NB4 (cell line): ENCODE data around the gene SMIM7.

Experiments
- MYC ChIP-seq: IDR thresholded peaks from 2 replicates; pipeline ENCODE4 v1.6.1; 2011; ENCODE audit warnings: low read depth, low read length
- TF ChIP-seq, protein P1 (sequence below): IDR thresholded peaks from 2 replicates; pipeline ENCODE4 v1.6.1; 2011; ENCODE audit warnings: low read depth, low read length
- TF ChIP-seq, protein P2 (sequence below): IDR thresholded peaks from one replicate; pipeline ENCODE4 v1.5.1; 2012; ENCODE audit warnings: low read depth, low read length

GRCh38 chr19:16612636-16613035, 47.3 kb downstream of the SMIM7 start:
- TF ChIP-seq, protein P1, sequence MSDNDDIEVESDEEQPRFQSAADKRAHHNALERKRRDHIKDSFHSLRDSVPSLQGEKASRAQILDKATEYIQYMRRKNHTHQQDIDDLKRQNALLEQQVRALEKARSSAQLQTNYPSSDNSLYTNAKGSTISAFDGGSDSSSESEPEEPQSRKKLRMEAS, result no peak
- TF ChIP-seq, protein P2, sequence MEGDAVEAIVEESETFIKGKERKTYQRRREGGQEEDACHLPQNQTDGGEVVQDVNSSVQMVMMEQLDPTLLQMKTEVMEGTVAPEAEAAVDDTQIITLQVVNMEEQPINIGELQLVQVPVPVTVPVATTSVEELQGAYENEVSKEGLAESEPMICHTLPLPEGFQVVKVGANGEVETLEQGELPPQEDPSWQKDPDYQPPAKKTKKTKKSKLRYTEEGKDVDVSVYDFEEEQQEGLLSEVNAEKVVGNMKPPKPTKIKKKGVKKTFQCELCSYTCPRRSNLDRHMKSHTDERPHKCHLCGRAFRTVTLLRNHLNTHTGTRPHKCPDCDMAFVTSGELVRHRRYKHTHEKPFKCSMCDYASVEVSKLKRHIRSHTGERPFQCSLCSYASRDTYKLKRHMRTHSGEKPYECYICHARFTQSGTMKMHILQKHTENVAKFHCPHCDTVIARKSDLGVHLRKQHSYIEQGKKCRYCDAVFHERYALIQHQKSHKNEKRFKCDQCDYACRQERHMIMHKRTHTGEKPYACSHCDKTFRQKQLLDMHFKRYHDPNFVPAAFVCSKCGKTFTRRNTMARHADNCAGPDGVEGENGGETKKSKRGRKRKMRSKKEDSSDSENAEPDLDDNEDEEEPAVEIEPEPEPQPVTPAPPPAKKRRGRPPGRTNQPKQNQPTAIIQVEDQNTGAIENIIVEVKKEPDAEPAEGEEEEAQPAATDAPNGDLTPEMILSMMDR, result no peak
- TF ChIP-seq MYC, result no peak
